GM23338 (cell line): ENCODE data around the gene HMGN3. TPM values are rescaled to one million over a fixed set of nuclear protein-coding genes. Genes with fewer than 3 reads are reported as not detected.

ENCODE experiments used
- ATAC-seq: fragments of 200-7000 bp; cut with Tn5 transposase; 3 replicates; pipeline ENCODE4 v1.9.1; 2020
- DNase-seq: peaks from one replicate; pipeline ENCODE4 v3.0.0-alpha.2; 2015; ENCODE audit warnings: low spot score
- H2AFZ ChIP-seq: fragments of 200-600 bp; sonication (generic); 2 replicates; pipeline ENCODE4 v1.8.0; 2016; ENCODE audit warnings: antibody characterized with exemption, mild to moderate bottlenecking, moderate library complexity
- H3F3A ChIP-seq: fragments of 200-600 bp; sonication (generic); replicated peaks from 2 replicates; pipeline ENCODE4 v1.8.0; 2017; ENCODE audit warnings: antibody characterized with exemption, mixed run types, low read depth
- H3K27ac ChIP-seq: fragments of 200-600 bp; sonication (generic); 2 replicates; pipeline ENCODE4 v1.6.1; 2016; ENCODE audit warnings: low read depth
- H3K27me3 ChIP-seq: fragments of 200-600 bp; sonication (generic); 2 replicates; pipeline ENCODE4 v1.8.0; 2016; ENCODE audit warnings: mild to moderate bottlenecking, mixed run types, moderate library complexity; ENCODE audit not compliant: insufficient read depth
- H3K36me3 ChIP-seq: fragments of 200-600 bp; sonication (generic); 2 replicates; pipeline ENCODE4 v1.8.0; 2016; ENCODE audit warnings: mild to moderate bottlenecking; ENCODE audit not compliant: insufficient read depth
- H3K4me1 ChIP-seq: fragments of 200-600 bp; sonication (generic); 2 replicates; pipeline ENCODE4 v1.8.0; 2016; ENCODE audit warnings: mild to moderate bottlenecking, moderate library complexity; ENCODE audit not compliant: insufficient read depth
- H3K4me2 ChIP-seq: fragments of 200-600 bp; sonication (generic); 2 replicates; pipeline ENCODE4 v1.7.1; 2017; ENCODE audit warnings: mixed run types
- H3K4me3 ChIP-seq: fragments of 200-600 bp; sonication (generic); 2 replicates; pipeline ENCODE4 v1.6.1; 2016; ENCODE audit warnings: mixed run types
- H3K79me2 ChIP-seq: fragments of 200-600 bp; sonication (generic); replicated peaks from 2 replicates; pipeline ENCODE4 v1.8.0; 2017; ENCODE audit warnings: mild to moderate bottlenecking; ENCODE audit not compliant: insufficient read depth
- H3K9me2 ChIP-seq: fragments of 200-600 bp; sonication (generic); 2 replicates; pipeline ENCODE4 v1.8.0; 2017; ENCODE audit not compliant: insufficient read depth
- H4K20me1 ChIP-seq: fragments of 200-600 bp; sonication (generic); replicated peaks from 2 replicates; pipeline ENCODE4 v1.8.0; 2017; ENCODE audit warnings: mild to moderate bottlenecking; ENCODE audit not compliant: insufficient read depth
- H3K27ac Mint-ChIP-seq: 2 replicates; pipeline ENCODE4 v1.8.0; 2020; ENCODE audit warnings: inconsistent platforms, mild to moderate bottlenecking, moderate library complexity, mixed read lengths
- H3K27me3 Mint-ChIP-seq: 3 replicates; pipeline ENCODE4 v1.8.0; 2022; ENCODE audit warnings: low read depth, mild to moderate bottlenecking, moderate library complexity, mixed read lengths, inconsistent platforms; ENCODE audit not compliant: insufficient read depth, poor library complexity
- H3K36me3 Mint-ChIP-seq: 3 replicates; pipeline ENCODE4 v1.8.0; 2021; ENCODE audit warnings: low read depth, mild to moderate bottlenecking, inconsistent platforms, moderate library complexity, mixed read lengths
- H3K4me1 Mint-ChIP-seq: 3 replicates; pipeline ENCODE4 v1.8.0; 2020; ENCODE audit warnings: mild to moderate bottlenecking, inconsistent platforms, mixed read lengths
- H3K4me3 Mint-ChIP-seq: 3 replicates; pipeline ENCODE4 v1.8.0; 2021; ENCODE audit warnings: moderate library complexity, mild to moderate bottlenecking, inconsistent platforms, mixed read lengths
- H3K9me3 Mint-ChIP-seq: 3 replicates; pipeline ENCODE4 v1.8.0; 2020; ENCODE audit warnings: moderate library complexity, mild to moderate bottlenecking, inconsistent platforms, mixed read lengths
- ETS1 ChIP-seq: IDR thresholded peaks from 2 replicates; pipeline ENCODE4 v1.6.1; 2016; ENCODE audit warnings: antibody characterized with exemption
- EZH2phosphoT487 ChIP-seq: fragments of 200-600 bp; sonication (generic); IDR thresholded peaks from one replicate; pipeline ENCODE4 v1.8.1; 2018; ENCODE audit warnings: antibody characterized with exemption; ENCODE audit not compliant: unreplicated experiment
- POLR2AphosphoS5 ChIP-seq: IDR thresholded peaks from 2 replicates; pipeline ENCODE4 v1.6.1; 2016; ENCODE audit warnings: antibody characterized with exemption, low read depth
- REST ChIP-seq: IDR thresholded peaks from one replicate; pipeline ENCODE4 v1.6.1; 2018; ENCODE audit warnings: antibody characterized with exemption; ENCODE audit not compliant: unreplicated experiment
- STAT1 ChIP-seq: IDR thresholded peaks from one replicate; pipeline ENCODE4 v1.6.1; 2016; ENCODE audit warnings: antibody characterized with exemption; ENCODE audit not compliant: unreplicated experiment
- ZNF462 ChIP-seq: fragments of 250-450 bp; sonication (Bioruptor Pico); IDR thresholded peaks from 2 replicates; pipeline ENCODE4 v1.5.0; 2020; ENCODE audit warnings: mild to moderate bottlenecking, moderate library complexity
- polyA plus RNA-seq: library from polyadenylated mRNA; unstranded; fragments of >200 nt; fragmentation: Nextera tagmentation; extraction: Ambion mirVana; gene quantifications from 2 replicates; pipeline ENCODE4 v1.2.1, GENCODE V29; 2016
- total RNA-seq: library from RNA; depleted of rRNA; stranded (reverse); fragments of >200 nt; shearing (Covaris generic); gene quantifications from 2 replicates; pipeline ENCODE4 v1.2.3, GENCODE V29; 2014

The HMGN3 gene
- total and polyA plus RNA-seq, 2 experiments from 2014 or later: 166 to 956 TPM

GRCh38 chr6:79167931-79168694, 66.4 kb downstream of the HMGN3 start (continued):
- TF ChIP-seq ZNF462 (CRISPR knock-in tag): no peak

- Histone ChIP-seq H3K9me2 (peaks cover 8% of the 10 kb centered on the region), H3F3A (no peaks in the 10 kb centered on the region), H2AFZ (no peak overlapping the region), H3K27ac (no peak overlapping the region), H3K36me3 (no peaks in the 10 kb centered on the region), H3K4me3 (no peak overlapping the region), H3K27me3 (no peaks in the 10 kb centered on the region), H4K20me1 (no peaks in the 10 kb centered on the region), H3K4me2 (no peak overlapping the region), H3K4me1 (0 out of 2 replicates have a peak, but pooled peaks cover 2% of the 10 kb centered on the region), H3K79me2 (no peaks in the 10 kb centered on the region)
- DNase-seq: no peak
- Mint-ChIP-seq H3K9me3 (no peaks in the 10 kb centered on the region), H3K27ac (no peak overlapping the region), H3K4me3 (no peak overlapping the region), H3K27me3 (peaks cover 5% of the 10 kb centered on the region), H3K4me1 (peaks cover 7% of the 10 kb centered on the region), H3K36me3 (no peaks in the 10 kb centered on the region)
- no peak for TF ChIP-seq EZH2phosphoT487
- no peak for TF ChIP-seq POLR2AphosphoS5
- no peak for TF ChIP-seq REST
- no peak for TF ChIP-seq STAT1
- TF ChIP-seq ETS1: no peak
- no peak for ATAC-seq
Observed at GRCh38 chr6:79159846-79160245, 74.6 kb downstream of the HMGN3 start.
